Caco-2 (cell line): Measurements from ENCODE around the gene SPART. TPM values are rescaled to one million over a fixed set of nuclear protein-coding genes. Genes with fewer than 3 reads are reported as not detected.
A peak's percentile ranks its signal among the peaks of the same experiment; 100 is the strongest.

Experiments
- BruUV-seq: library from RNA; stranded (reverse); fragments of 400-500 nt; replicated peaks from 2 replicates; lab custom pipeline; 2021; lab: Mats Ljungman, UMichigan
- CTCF ChIA-PET: fragments of 300-600 bp; sonication (Branson Sonifier 250); formaldehyde crosslinking; loops from one replicate; lab custom pipeline; 2022; ENCODE audit warnings: antibody characterized with exemption; lab: Charles Lee
- POLR2A ChIA-PET: fragments of 300-600 bp; sonication (Branson Sonifier 250); formaldehyde crosslinking; loops from one replicate; lab custom pipeline; 2022; ENCODE audit warnings: antibody characterized with exemption; lab: Charles Lee
- DNase-seq, 2 experiments: peaks; one replicate each; pipeline versions ENCODE4 v3.0.0 to v3.0.0-alpha.2; 2020 to 2022
- H3K27me3 ChIP-seq: replicated peaks from 2 replicates; pipeline ENCODE4 v1.6.0; 2011; ENCODE audit warnings: low read length; ENCODE audit not compliant: control insufficient read depth, insufficient read depth
- H3K36me3 ChIP-seq: 2 replicates; pipeline ENCODE4 v1.5.1; 2011; ENCODE audit warnings: low read length; ENCODE audit not compliant: control insufficient read depth, insufficient read depth
- H3K4me1 ChIP-seq: fragments of 250-450 bp; sonication (Bioruptor Pico); 2 replicates; pipeline ENCODE4 v1.5.1; 2020; ENCODE audit warnings: mild to moderate bottlenecking
- H3K4me3 ChIP-seq: 2 replicates; pipeline ENCODE4 v1.5.1; 2011; ENCODE audit warnings: low read depth, mild to moderate bottlenecking, control low read depth, low read length
- H3K9me3 ChIP-seq: fragments of 250-450 bp; sonication (Bioruptor Pico); 2 replicates; pipeline ENCODE4 v1.5.1; 2020; ENCODE audit warnings: mild to moderate bottlenecking, moderate library complexity
- H3K27ac Mint-ChIP-seq: one replicate; pipeline ENCODE4 v1.8.0; 2022; ENCODE audit warnings: mixed read lengths; ENCODE audit not compliant: unreplicated experiment
- H3K27me3 Mint-ChIP-seq: one replicate; pipeline ENCODE4 v1.8.0; 2022; ENCODE audit warnings: mixed read lengths; ENCODE audit not compliant: insufficient read depth, unreplicated experiment
- H3K36me3 Mint-ChIP-seq: one replicate; pipeline ENCODE4 v1.8.0; 2022; ENCODE audit warnings: mild to moderate bottlenecking, mixed read lengths; ENCODE audit not compliant: insufficient read depth, unreplicated experiment
- H3K4me1 Mint-ChIP-seq: one replicate; pipeline ENCODE4 v1.8.0; 2022; ENCODE audit warnings: low read depth, mixed read lengths; ENCODE audit not compliant: unreplicated experiment
- H3K4me3 Mint-ChIP-seq: one replicate; pipeline ENCODE4 v1.8.0; 2022; ENCODE audit warnings: mild to moderate bottlenecking, moderate library complexity, mixed read lengths; ENCODE audit not compliant: unreplicated experiment
- H3K9me3 Mint-ChIP-seq: one replicate; pipeline ENCODE4 v1.8.0; 2022; ENCODE audit warnings: mixed read lengths; ENCODE audit not compliant: unreplicated experiment
- intact Hi-C: fragments of 100-400 bp; cut with micrococcal nuclease; formaldehyde crosslinking; loops from one replicate; pipeline ENCODE4 v1.10.0; 2022; ENCODE audit not compliant: unreplicated experiment
- total RNA-seq: library from RNA; stranded (reverse); gene quantifications from 2 replicates; pipeline ENCODE4 v1.2.3, GENCODE V29; 2022
- TF ChIP-seq, protein P1 (sequence below), 2 experiments: fragments of 200-600 bp in 1 of 2; IDR thresholded peaks; 1 replicate in 1 of 2; 2 replicates in 1 of 2; pipeline versions ENCODE4 v1.5.1 to v1.8.0; 2011 to 2022; ENCODE audit warnings: antibody characterized with exemption in 1 of 2, control low read depth in 1 of 2, inconsistent platforms in 1 of 2, low read depth in 1 of 2, low read length in 1 of 2, mild to moderate bottlenecking in 1 of 2, moderate library complexity in 1 of 2; ENCODE audit not compliant: insufficient read depth in 1 of 2, severe bottlenecking in 1 of 2, unreplicated experiment in 1 of 2

The SPART gene
- total RNA-seq, 1 experiment from 2014 or later, result not detected

DNA sequence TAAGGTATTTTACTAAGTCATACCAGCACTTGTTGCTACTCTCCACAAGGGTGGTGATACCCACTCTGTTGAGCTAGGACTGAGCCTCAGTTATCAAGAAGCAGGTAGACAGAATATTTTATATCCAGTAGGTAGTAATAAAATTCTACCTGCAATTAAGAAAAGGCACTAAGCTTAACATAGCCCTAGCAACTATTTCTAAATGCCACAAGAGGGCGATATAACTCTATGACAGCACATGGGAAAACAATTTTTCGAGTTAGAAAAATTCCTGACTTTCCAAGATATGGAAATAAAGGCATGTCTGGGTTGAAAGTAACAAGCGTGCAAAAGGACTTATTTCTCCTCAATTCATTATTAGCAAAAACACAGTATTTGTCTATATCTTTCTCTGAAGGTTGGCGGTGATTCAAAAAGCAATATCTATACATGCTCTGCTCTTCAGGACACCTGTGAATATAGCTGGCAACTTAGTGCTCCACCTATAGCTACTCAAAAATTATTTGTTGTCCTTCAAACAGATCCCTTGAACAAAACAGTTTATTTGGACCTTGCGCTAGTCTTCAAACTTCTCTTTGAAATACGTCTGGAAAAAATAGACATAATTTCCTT, 63.3 kb downstream of the SPART start:
- H3K4me1 Mint-ChIP-seq, result no peaks in the 10 kb centered on the region
- no peaks in the 10 kb centered on the region for H3K27me3 ChIP-seq
- no peak overlapping the region for H3K4me3 Mint-ChIP-seq
- no peaks in the 10 kb centered on the region for H3K36me3 Mint-ChIP-seq
- H3K27ac Mint-ChIP-seq, result no peak overlapping the region
- DNase-seq, result peak in 1 of 2 experiments; percentile 16
- H3K27me3 Mint-ChIP-seq, result peaks cover 3% of the 10 kb centered on the region
- POLR2A ChIA-PET, result no interaction called here
- no peaks in the 10 kb centered on the region for H3K36me3 ChIP-seq
- TF ChIP-seq, protein P1, sequence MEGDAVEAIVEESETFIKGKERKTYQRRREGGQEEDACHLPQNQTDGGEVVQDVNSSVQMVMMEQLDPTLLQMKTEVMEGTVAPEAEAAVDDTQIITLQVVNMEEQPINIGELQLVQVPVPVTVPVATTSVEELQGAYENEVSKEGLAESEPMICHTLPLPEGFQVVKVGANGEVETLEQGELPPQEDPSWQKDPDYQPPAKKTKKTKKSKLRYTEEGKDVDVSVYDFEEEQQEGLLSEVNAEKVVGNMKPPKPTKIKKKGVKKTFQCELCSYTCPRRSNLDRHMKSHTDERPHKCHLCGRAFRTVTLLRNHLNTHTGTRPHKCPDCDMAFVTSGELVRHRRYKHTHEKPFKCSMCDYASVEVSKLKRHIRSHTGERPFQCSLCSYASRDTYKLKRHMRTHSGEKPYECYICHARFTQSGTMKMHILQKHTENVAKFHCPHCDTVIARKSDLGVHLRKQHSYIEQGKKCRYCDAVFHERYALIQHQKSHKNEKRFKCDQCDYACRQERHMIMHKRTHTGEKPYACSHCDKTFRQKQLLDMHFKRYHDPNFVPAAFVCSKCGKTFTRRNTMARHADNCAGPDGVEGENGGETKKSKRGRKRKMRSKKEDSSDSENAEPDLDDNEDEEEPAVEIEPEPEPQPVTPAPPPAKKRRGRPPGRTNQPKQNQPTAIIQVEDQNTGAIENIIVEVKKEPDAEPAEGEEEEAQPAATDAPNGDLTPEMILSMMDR (IDR thresholded peaks at IDR 0.05; ENCODE audit: insufficient read depth in 1 of 2, low read depth in 1 of 2, low read length in 1 of 2, severe bottlenecking in 1 of 2, unreplicated experiment in 1 of 2), result peak; percentile 64 to 65
- CTCF ChIA-PET, result interaction anchor here (0.6 to 1.3 kb wide), 5 partner anchors 113 to 456 kb away, joined by 3 to 5 read pairs (median 4); no protein-coding TSS in a partner anchor
- peaks cover 13% of the 10 kb centered on the region for H3K9me3 Mint-ChIP-seq
- intact Hi-C loops, result loop anchor here (1.0 to 5.0 kb wide), 3 partner anchors 112 to 699 kb away; no protein-coding TSS in a partner anchor
- no peak overlapping the region for H3K4me3 ChIP-seq
- peaks cover under 1% of the 10 kb centered on the region for H3K9me3 ChIP-seq
- H3K4me1 ChIP-seq, result no peaks in the 10 kb centered on the region
- no TSS peak for BruUV-seq

DNA sequence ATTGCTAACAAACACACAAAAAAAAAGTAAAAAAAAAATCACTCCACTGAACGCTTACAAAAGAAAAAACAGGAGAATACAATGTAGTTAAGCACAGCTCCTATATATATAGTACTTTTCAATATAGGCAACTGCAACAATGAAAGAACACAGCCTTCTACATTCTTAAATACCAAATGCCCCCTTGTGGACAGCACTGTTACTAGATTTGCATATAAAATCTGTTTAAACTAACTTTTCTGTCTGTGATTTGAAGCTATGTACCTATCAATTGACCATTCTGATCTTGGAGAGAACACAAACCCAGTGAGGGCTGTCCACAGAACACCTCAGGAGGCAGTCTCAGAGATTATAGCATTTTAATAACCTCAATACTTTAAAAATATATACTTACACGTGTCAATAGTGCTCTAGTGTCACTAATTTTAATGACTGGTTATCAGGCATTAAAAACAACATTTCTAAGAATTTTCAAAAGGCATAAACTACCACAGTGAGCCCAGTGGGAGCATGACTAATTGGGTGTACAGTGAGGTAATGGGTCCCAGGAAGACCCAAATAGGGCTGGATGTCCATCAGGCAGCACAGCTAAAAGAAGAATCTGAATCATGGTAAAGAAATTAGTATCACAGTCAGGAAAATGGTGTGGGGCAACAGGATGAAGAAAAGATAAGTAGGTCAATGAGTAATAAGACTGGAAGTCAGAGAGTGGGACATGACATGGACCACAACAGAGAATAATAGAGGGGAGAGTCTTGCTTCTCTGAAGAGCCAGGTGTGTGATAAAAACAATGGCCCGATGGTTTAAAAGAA, 70.8 kb downstream of the SPART start:
- H3K4me3 Mint-ChIP-seq, result no peak overlapping the region
- BruUV-seq, result no TSS peak
- peaks cover 3% of the 10 kb centered on the region for H3K27me3 Mint-ChIP-seq
- no peaks in the 10 kb centered on the region for H3K27me3 ChIP-seq
- H3K4me3 ChIP-seq, result no peak overlapping the region
- ChIA-PET POLR2A (no interaction called here), CTCF (interaction anchor here (1.1 to 1.5 kb wide), 3 partner anchors 189 to 298 kb away, joined by 4 to 7 read pairs (median 5); no protein-coding TSS in a partner anchor)
- H3K4me1 ChIP-seq, result no peaks in the 10 kb centered on the region
- no peaks in the 10 kb centered on the region for H3K9me3 Mint-ChIP-seq
- H3K27ac Mint-ChIP-seq, result no peak overlapping the region
- TF ChIP-seq, protein P1 (IDR thresholded peaks at IDR 0.05; ENCODE audit: insufficient read depth in 1 of 2, low read depth in 1 of 2, low read length in 1 of 2, severe bottlenecking in 1 of 2, unreplicated experiment in 1 of 2), result peak; percentile 41 to 60
- no peaks in the 10 kb centered on the region for H3K9me3 ChIP-seq
- intact Hi-C loops, result loop anchor here (1.0 kb wide), 2 partner anchors 85 to 297 kb away; no protein-coding TSS in a partner anchor
- H3K36me3 Mint-ChIP-seq, result no peaks in the 10 kb centered on the region
- peak in 1 of 2 experiments; percentile 39 for DNase-seq
- H3K36me3 ChIP-seq, result no peaks in the 10 kb centered on the region
- no peaks in the 10 kb centered on the region for H3K4me1 Mint-ChIP-seq

- CTCF ChIA-PET, result no interaction called here
- H3K27me3 Mint-ChIP-seq, result peaks cover 1% of the 10 kb centered on the region
- no peaks in the 10 kb centered on the region for H3K9me3 Mint-ChIP-seq
- no peaks in the 10 kb centered on the region for H3K27me3 ChIP-seq
- no peaks in the 10 kb centered on the region for H3K4me1 ChIP-seq
- H3K4me3 Mint-ChIP-seq, result no peak overlapping the region
- TF ChIP-seq, protein P1 (IDR thresholded peaks at IDR 0.05; ENCODE audit: insufficient read depth in 1 of 2, low read depth in 1 of 2, low read length in 1 of 2, severe bottlenecking in 1 of 2, unreplicated experiment in 1 of 2), result no peak
- BruUV-seq, result no TSS peak
- H3K9me3 ChIP-seq, result no peaks in the 10 kb centered on the region
- no peak overlapping the region for H3K4me3 ChIP-seq
- H3K27ac Mint-ChIP-seq, result no peak overlapping the region
- intact Hi-C loops, result no loop called here
- no peaks in the 10 kb centered on the region for H3K36me3 ChIP-seq
- POLR2A ChIA-PET, result no interaction called here
- H3K4me1 Mint-ChIP-seq, result no peaks in the 10 kb centered on the region
- DNase-seq, result no peak
- H3K36me3 Mint-ChIP-seq, result no peaks in the 10 kb centered on the region
Observed at GRCh38 chr13:36273431-36273830, 72.8 kb downstream of the SPART start.
